ENCODE measurements around the gene ATOSA. TPM values are rescaled to one million over a fixed set of nuclear protein-coding genes. Genes with fewer than 3 reads are reported as not detected.

The ATOSA gene
- total RNA-seq, 4 donors from 2014 or later, result 32.6 to 105 (median 64.3) TPM

DNA sequence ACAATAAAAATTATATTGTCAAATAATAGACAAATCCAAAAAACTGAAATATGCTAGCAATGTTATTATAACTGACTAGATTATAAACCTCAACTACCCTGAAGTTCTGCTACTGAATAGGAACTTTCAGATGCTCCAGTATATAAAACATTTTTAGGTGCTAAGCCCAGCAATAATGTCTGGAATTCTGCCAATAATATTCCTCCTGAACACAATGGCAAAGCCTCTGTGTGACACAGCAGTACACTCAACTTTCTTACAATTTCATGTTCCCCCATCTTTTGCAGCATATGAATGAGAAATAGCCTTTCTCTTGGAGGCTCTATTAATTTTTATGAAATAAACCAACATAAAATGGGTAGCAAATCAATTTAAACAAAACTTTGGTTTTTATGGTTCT, 29.5 kb downstream of the ATOSA start:
- Histone ChIP-seq H3K27ac (no peak overlapping the region), H3K4me1 (peaks cover 13 to 56% (median 18%) of the 10 kb centered on the region in 3 donors), H3K36me3 (peaks cover 0 to 30% of the 10 kb centered on the region in 2 donors), H3K27me3 (no peaks in the 10 kb centered on the region), H3K4me3 (no peak overlapping the region), H3K9me3 (no peaks in the 10 kb centered on the region)
- ATAC-seq, result no peak
- TF ChIP-seq POLR2A (IDR thresholded peaks at IDR 0.05) (no peak), EP300 (IDR thresholded peaks at IDR 0.05) (no peak), POLR2AphosphoS5 (IDR thresholded peaks at IDR 0.05) (no peak)
- TF ChIP-seq, protein P1, sequence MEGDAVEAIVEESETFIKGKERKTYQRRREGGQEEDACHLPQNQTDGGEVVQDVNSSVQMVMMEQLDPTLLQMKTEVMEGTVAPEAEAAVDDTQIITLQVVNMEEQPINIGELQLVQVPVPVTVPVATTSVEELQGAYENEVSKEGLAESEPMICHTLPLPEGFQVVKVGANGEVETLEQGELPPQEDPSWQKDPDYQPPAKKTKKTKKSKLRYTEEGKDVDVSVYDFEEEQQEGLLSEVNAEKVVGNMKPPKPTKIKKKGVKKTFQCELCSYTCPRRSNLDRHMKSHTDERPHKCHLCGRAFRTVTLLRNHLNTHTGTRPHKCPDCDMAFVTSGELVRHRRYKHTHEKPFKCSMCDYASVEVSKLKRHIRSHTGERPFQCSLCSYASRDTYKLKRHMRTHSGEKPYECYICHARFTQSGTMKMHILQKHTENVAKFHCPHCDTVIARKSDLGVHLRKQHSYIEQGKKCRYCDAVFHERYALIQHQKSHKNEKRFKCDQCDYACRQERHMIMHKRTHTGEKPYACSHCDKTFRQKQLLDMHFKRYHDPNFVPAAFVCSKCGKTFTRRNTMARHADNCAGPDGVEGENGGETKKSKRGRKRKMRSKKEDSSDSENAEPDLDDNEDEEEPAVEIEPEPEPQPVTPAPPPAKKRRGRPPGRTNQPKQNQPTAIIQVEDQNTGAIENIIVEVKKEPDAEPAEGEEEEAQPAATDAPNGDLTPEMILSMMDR (IDR thresholded peaks at IDR 0.05), result no peak

GRCh38 chr15:52645916-52646315, 33.3 kb downstream of the ATOSA start:
- TF ChIP-seq POLR2A (IDR thresholded peaks at IDR 0.05) (no peak), POLR2AphosphoS5 (IDR thresholded peaks at IDR 0.05) (no peak), EP300 (IDR thresholded peaks at IDR 0.05) (no peak)
- TF ChIP-seq, protein P1 (IDR thresholded peaks at IDR 0.05), result no peak
- Histone ChIP-seq H3K36me3 (peaks cover 0 to 35% of the 10 kb centered on the region in 2 donors), H3K27me3 (no peaks in the 10 kb centered on the region), H3K4me3 (no peak overlapping the region), H3K9me3 (no peaks in the 10 kb centered on the region), H3K27ac (no peak overlapping the region), H3K4me1 (peaks cover 2 to 47% (median 11%) of the 10 kb centered on the region in 3 donors)
- 84 to 100% methylated on average over 2 of the region's 2 CpGs for WGBS, 2 donors (ENCODE audit: low coverage in 1 of 2)
- ATAC-seq, result no peak

- Histone ChIP-seq H3K4me1 (peaks cover 2 to 30% (median 11%) of the 10 kb centered on the region in 3 donors), H3K27ac (peak overlapping the region; percentile 41 to 64 (median 44)), H3K9me3 (no peaks in the 10 kb centered on the region), H3K27me3 (no peaks in the 10 kb centered on the region), H3K4me3 (no peak overlapping the region), H3K36me3 (peaks cover 0 to 53% of the 10 kb centered on the region in 2 donors)
- peak; percentile 8 for TF ChIP-seq POLR2AphosphoS5 (IDR thresholded peaks at IDR 0.05)
- TF ChIP-seq POLR2A (IDR thresholded peaks at IDR 0.05), result no peak
- ATAC-seq, result peak; percentile 41
- WGBS, 2 donors (ENCODE audit: low coverage in 1 of 2), result 39 to 43% methylated on average over 5 of the region's 5 CpGs
Measured at GRCh38 chr15:52642386-52643361, 36.5 kb downstream of the ATOSA start.

DNA sequence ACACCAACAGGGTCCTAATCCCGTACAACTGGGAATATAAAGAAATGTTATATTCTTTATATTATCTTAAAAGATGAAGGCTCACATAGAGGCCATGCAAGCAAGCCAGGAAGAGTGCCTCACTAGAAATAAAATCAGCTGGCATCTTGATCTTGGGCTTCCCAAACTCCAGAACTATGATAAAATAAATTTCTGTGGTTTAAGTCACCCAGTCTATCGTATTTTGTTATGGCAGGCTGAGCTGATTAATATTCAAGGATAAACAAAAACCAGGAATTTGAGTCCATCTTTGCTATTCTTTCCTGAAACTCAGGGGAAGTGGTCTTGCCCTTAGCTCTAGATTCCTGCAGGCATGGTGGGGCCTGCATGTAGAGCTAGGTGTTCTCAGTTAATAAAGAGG, 42.7 kb downstream of the ATOSA start:
- no peak overlapping the region for H3K27ac ChIP-seq
- TF ChIP-seq POLR2AphosphoS5 (IDR thresholded peaks at IDR 0.05) (no peak), POLR2A (IDR thresholded peaks at IDR 0.05) (no peak), EP300 (IDR thresholded peaks at IDR 0.05) (no peak)
- TF ChIP-seq, protein P1 (IDR thresholded peaks at IDR 0.05), result no peak
- 71 to 77% methylated on average over 2 of the region's 2 CpGs for WGBS, 2 donors (ENCODE audit: low coverage in 1 of 2)
- H3K4me3 ChIP-seq, result no peak overlapping the region
- no peaks in the 10 kb centered on the region for H3K9me3 ChIP-seq
- H3K27me3 ChIP-seq, result no peaks in the 10 kb centered on the region
- H3K36me3 ChIP-seq, result peaks cover 0 to 75% of the 10 kb centered on the region in 2 donors
- H3K4me1 ChIP-seq, result peaks cover 0 to 23% (median 3%) of the 10 kb centered on the region in 3 donors
- no peak for ATAC-seq

DNA sequence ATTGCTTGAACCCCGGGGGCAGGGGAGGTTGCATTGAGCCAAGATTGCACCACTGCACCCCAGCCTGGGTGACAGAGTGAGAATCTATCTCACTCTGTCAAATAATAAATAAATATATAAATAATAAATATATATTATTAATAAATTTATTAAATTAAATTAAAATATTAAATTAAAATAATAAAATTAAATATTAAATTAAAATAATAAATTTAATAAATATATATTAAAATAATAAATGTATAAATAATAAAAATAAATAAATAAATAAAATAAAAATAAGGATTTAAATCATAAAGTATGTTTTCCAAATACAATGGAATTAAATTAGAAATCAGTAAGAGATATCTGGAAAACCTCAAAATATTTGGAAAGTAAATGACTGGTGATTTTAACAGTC, 43.3 kb downstream of the ATOSA start:
- Histone ChIP-seq H3K27ac (no peak overlapping the region), H3K36me3 (peaks cover 0 to 75% of the 10 kb centered on the region in 2 donors), H3K27me3 (no peaks in the 10 kb centered on the region), H3K4me1 (peaks cover 0 to 18% (median 3%) of the 10 kb centered on the region in 3 donors), H3K4me3 (no peak overlapping the region), H3K9me3 (no peaks in the 10 kb centered on the region)
- 82 to 100% methylated on average over 1 of the region's 1 CpG for WGBS, 2 donors (ENCODE audit: low coverage in 1 of 2)
- TF ChIP-seq POLR2A (IDR thresholded peaks at IDR 0.05), result no peak
- no peak for TF ChIP-seq EP300 (IDR thresholded peaks at IDR 0.05)
- TF ChIP-seq, protein P1 (IDR thresholded peaks at IDR 0.05), result no peak
- TF ChIP-seq POLR2AphosphoS5 (IDR thresholded peaks at IDR 0.05), result no peak
- ATAC-seq, result no peak

Other genes with a start within 250 kb of the ATOSA start
- 10 to 100 TPM; 24.3 to 41.9 (median 31.2) TPM for gene MYO5A, start 150.5 kb downstream of the ATOSA start, total RNA-seq
- gene ARPP19, start 110.4 kb downstream of the ATOSA start, total RNA-seq, result 100 to 1,000 TPM; 172 to 226 (median 193) TPM
- gene ONECUT1, start 110.9 kb upstream of the ATOSA start, total RNA-seq, result under 1 TPM in 1 of 4 donors, not detected in 3; 0.47 TPM